Dermis microvascular lymphatic vessel endothelial cell (primary cell): ENCODE data around the gene C1QTNF6. TPM values are rescaled to one million over a fixed set of nuclear protein-coding genes. Genes with fewer than 3 reads are reported as not detected.

Experiments
- DNase-seq, 2 donors: peaks; one replicate each; pipeline versions ENCODE4 v3.0.0 to v3.0.0-alpha.2; 2010; ENCODE audit warnings: low read depth in 2 of 2
- total RNA-seq: library from RNA; depleted of rRNA; stranded (reverse); fragments of >200 nt; gene quantifications from 2 replicates; pipeline ENCODE4 v1.2.1, GENCODE V29; 2014

C1QTNF6 gene
- total RNA-seq, 1 donor from 2014 or later: 5.0 TPM

DNA sequence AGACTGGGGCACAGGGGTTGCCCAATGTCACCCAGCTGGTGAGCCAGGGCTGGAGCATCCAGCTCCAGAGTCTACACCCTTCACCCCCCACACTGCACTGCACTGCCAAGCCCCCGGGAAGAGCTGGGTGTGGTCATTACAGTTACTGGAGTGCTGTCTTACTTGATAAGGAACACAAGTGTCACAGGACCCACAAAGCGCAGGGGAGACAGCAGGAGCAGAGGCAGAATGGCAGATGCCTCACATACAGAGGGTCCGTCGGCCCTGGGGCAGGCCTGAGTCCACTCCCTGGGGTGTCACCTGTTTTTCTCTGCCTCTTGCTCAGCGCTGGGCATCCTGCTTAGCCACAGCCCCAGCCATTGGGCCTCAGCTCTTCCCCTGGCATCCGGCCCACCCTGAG, 46.1 kb downstream of the C1QTNF6 start:
- DNase-seq: no peak

DNA sequence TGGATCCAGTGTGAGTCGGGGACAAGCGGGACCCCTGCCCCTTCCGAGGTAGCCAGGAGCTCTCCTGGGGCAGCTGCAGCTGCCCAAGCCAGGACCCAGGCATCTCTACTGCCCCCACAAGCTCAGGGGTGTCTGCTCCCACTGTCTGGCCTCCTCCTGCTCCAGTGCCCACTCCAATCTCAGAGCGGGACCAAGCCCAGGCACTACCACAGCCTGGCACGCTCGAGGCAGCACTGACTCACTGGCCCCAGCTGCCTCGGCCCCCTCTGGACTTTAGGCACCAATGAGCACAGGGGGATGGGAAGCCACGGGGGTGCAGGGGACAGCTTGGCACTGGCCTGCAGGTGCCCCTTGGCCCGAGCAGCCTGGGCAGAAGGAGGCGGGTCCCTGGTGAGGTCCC, 46.6 kb downstream of the C1QTNF6 start:
- DNase-seq: no peak

DNA sequence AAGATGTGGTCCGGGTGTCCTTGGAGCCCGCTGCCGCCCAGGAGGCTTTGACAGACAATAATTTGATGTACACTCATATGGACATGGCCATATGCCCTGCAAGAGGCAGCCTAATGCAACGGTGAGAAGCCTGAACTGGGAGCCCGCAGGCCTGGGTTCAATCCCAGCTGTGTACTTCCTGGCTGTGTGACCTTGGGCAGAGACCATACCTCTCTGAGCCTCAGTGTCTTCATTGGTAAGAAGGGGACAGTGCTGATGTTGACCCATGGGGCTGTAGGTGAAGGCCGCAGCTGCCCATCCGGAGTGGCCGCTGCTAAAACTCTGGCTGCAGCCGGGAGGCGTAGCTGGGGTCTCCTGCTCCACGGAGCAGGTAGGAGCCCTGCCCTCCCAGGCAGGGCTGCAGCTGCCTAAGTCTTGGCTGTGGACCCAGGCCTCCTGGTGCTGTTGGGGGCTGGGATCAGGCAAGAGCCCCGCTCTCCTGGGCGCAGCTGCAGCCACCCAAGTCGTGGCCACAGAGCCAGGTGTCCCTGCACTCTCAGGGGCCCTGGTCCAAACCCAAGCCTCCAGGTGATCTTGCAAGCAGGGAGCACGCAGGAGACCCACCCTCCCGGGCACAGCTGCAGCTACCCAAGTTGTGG, 47.2 kb downstream of the C1QTNF6 start:
- no peak for DNase-seq

DNA sequence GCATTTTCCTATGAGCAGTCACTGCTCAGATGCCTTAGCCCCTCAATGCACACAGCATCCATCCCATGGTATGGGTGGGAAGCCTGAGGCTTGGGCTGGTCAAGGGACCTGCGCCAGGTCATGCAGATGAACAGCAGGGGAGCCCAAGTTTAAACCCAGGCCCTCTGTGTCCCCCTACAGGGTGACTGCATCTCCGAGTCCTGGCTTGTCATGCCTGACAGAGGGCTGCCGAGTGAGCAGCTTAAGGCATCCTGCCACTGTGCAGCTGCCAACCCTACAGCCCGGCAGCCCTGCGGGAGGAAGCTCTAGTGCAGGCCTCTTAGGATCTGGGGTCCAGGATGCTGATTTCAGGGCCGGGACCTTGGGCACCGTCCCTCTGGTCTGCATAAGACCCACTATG, 48.3 kb downstream of the C1QTNF6 start:
- no peak for DNase-seq

DNA sequence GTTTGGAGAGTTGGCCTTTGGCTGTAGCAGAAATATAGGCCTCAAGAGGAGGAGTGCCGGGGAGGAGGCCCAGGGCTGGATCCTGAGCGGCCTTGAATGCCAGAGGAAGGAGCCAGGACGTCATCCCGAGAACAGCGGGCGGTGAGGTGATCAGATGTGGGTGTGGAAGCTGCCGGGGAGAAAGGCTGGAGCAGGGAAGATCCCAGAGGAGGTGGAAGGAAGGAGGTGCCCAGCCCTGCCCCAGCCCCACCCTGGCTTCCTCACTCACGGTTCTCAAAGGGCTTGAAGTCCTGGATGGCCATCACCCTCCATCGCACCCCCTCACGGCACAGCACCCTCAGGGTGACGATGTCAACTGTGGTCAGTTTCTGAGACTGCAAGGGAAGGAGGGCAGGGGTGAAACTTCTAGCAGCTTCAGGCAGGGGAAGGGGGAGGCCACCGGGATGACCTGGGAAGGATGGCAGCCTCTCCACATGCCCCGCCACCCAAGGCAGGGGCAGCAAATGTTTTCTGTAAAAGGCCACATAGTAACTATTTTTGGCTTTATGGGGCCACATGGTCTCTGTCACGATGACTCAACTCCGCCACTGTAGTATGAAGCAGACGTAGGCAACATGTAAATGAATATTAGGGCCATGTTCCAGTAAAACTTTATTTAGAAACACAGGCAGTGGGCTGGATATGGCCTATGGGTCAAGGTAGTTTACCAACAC, 49.0 kb downstream of the C1QTNF6 start:
- no peak for DNase-seq

DNA sequence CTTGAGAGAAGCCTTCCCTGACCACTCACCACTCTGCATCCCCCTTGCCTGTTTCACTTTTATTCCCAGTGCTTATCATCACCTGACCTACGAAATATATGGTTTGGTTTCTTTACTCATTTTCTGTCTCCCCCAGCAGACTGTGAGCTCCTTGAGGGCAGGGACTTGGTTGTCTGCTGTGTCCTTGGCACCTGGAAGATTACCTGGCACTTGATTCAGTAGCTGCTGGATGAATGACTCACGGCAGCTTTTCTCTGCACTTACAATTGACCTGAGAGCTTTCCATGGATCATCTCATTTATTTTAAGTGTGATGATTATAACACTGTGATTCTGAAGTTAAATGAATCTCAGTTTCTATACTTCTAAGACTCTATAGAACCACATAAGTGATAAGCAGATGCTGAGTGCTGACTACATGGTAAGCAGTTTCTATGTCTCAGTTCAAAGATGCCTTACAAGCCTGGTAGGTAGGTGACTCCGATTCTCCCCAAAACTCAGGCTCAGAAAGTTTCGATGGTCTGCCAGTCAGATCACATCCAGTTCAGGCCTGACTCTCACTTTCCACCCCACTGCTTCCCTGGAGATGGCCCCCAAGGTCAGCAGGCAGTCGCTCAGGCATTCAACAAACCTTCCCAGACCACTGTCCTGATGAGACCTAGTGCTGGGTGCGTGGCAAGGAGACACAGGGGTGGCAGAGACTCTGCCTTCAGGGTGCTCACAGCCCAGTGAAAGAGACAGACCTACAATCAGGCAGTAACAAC, 50.0 kb downstream of the C1QTNF6 start:
- DNase-seq: no peak

DNA sequence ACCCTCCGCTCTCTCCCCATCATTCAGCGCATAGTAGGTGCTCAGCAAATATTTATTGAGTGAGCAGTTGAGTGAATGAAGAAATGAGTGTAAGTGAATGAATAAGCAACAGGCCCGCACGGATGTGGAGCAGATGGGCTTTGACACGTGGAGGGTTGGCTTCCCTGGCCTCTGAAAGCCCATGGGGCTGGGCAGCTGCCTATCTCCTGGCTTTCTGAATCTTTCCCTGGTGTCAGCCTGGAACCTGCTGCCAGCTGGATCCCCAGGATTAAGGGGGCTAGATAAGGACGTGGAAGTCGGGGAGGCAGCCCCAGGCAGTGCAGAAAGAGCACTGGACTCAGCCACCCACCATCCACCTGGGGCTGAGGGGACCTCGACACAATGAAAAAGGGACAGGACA, 50.9 kb downstream of the C1QTNF6 start:
- DNase-seq: no peak

DNA sequence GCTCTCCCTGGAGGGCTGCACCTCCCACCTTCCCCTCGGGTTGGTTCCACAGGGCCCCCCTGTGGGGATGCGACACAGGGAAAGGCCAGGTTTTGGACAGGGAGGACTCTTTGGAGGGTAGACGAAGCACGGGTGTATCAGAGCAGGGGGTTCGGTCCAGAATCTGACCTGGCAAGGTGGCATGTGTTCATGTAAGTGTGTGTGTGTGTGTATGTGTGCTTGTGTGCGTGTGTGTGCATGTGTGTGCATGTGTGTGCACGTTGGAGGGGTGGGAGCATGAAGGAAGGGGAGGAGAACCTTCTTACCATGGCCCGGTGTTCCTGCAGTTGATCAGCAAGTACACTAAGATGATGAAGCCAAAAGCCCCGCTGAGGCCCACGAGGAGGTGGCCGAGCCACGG, 53.0 kb downstream of the C1QTNF6 start:
- no peak for DNase-seq

DNA sequence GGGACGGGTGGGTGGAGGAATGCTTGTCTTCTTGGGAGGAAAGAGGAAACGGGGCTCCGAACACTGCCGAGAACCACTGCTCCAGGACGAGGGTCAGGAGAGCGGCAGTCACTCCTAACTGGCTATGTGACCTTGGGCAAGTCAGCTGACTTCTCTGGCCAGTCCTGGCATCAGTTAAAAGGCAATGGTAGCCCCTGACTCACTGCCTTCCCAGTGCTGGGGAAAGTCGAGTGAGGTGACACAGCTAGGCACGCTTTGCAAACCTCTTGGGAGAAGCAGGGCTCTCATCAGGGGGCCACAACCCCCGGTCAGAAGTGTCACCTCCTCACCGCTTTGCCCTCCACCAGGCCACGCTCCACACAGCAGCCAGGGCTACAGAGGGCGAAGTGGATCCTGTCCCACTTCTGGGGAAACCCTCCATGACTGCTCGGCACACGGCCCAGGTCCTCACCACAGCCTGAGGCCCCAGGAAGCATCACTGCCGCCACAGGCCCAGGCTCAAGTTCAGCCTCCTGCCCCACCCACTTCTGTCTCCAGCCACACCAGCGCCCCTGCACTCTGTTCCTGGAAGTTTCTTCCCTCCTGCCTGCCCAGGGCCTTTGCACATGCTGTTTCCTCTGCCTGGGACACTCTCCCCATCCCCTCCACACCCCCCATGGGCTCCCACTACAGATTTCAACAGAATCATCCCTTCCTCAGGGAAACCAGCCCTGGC, 54.6 kb downstream of the C1QTNF6 start:
- no peak for DNase-seq

DNA sequence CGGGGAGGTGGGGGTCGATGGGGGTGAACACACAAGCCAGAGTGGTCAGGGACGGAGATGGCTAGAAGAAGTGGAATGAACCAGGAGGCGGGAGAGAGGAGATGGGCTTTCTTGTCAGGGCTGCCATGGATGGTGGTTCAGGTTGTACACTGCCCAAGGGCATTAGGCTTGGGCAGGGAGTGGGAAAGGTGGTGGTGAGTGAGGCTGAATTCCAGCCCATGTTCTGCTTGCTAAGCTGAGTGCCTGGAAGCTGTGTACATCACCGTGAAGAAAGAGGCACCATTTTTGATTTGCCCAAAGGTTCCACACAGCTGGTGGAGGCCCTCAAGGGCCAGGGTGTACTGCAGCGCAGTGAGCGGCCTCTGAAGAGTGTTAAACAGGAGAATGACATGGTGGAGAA, 55.3 kb downstream of the C1QTNF6 start:
- DNase-seq: no peak

Other genes with a start within 250 kb of the C1QTNF6 start
- gene TST, start 168.8 kb downstream of the C1QTNF6 start, total RNA-seq: 50.2 and 62.0 TPM in 2 replicates
- 102 and 143 TPM in 2 replicates for gene MPST, start 168.5 kb downstream of the C1QTNF6 start, total RNA-seq
- gene KCTD17, start 136.5 kb downstream of the C1QTNF6 start, total RNA-seq: 50.6 and 74.3 TPM in 2 replicates
- not detected in 2 replicates for gene TMPRSS6, start 78.5 kb downstream of the C1QTNF6 start, total RNA-seq
- not detected in 2 replicates for gene IL2RB, start 38.3 kb downstream of the C1QTNF6 start, total RNA-seq
- not detected in 2 replicates for gene SSTR3, start 24.2 kb upstream of the C1QTNF6 start, total RNA-seq
- 11.8 and 12.8 TPM in 2 replicates for gene RAC2, start 56.0 kb upstream of the C1QTNF6 start, total RNA-seq
- 0.13 TPM in 2 replicates for gene CYTH4, start 94.3 kb upstream of the C1QTNF6 start, total RNA-seq
- under 0.01 TPM in 2 replicates for gene ELFN2, start 239.2 kb upstream of the C1QTNF6 start, total RNA-seq